Renal cortex interstitium (tissue), 11 donors: ENCODE data around the gene APOD. TPM values are rescaled to one million over a fixed set of nuclear protein-coding genes. Genes with fewer than 3 reads are reported as not detected.
"Not testable (repeated sequence)": the region's sequence is repeated elsewhere in the genome, so short reads cannot be mapped to it uniquely, and the experiment has no call there.

ENCODE experiments used
- DNase-seq, 11 donors: peaks; one replicate each; pipeline ENCODE4 v3.0.0-alpha.2; 2013; ENCODE audit warnings: low read depth in 9 of 11, low spot score in 4 of 11; ENCODE audit errors: extremely low read depth in 1 of 11
- polyA plus RNA-seq, 3 donors: library from polyadenylated mRNA; unstranded; fragments of 120-200 nt; gene quantifications; one replicate each; pipeline ENCODE4 v1.2.1, GENCODE V29; 2013; ENCODE audit not compliant: insufficient read length in 3 of 3

APOD gene
- polyA plus RNA-seq, 3 donors, result 8.2 to 9.6 (median 9.5) TPM

- peak in 2 of 11 donors; percentile 37 to 42 for DNase-seq
These were observed 13.0 kb upstream of the APOD start for GRCh38 chr3:195596765-195597171.

- no peak for DNase-seq
These were observed 12.2 kb upstream of the APOD start for GRCh38 chr3:195595785-195596531.

GRCh38 chr3:195591852-195592251, 8.1 kb upstream of the APOD start:
- no peak for DNase-seq

- DNase-seq, result no peak
These were observed 7.5 kb upstream of the APOD start for GRCh38 chr3:195591220-195591619.

GRCh38 chr3:195590381-195590780, 6.6 kb upstream of the APOD start:
- DNase-seq, result not testable (repeated sequence)

- DNase-seq, result not testable (repeated sequence)
These were observed 6.1 kb upstream of the APOD start for GRCh38 chr3:195589796-195590195.

GRCh38 chr3:195587824-195588223, 4.1 kb upstream of the APOD start:
- no peak for DNase-seq

GRCh38 chr3:195587406-195587805, 3.7 kb upstream of the APOD start:
- DNase-seq, result no peak

GRCh38 chr3:195584543-195584870, 767 bp upstream of the APOD start:
- no peak for DNase-seq

GRCh38 chr3:195582947-195583346, 793 bp downstream of the APOD start:
- DNase-seq, result no peak

GRCh38 chr3:195580744-195581443, 2.8 kb downstream of the APOD start:
- DNase-seq, result no peak

- DNase-seq, result no peak
These were observed 4.5 kb downstream of the APOD start for GRCh38 chr3:195579281-195579680.

GRCh38 chr3:195578565-195578964, 5.2 kb downstream of the APOD start:
- no peak for DNase-seq

GRCh38 chr3:195577645-195578177, 6.0 kb downstream of the APOD start:
- DNase-seq, result no peak

- DNase-seq, result no peak
These were observed 9.0 kb downstream of the APOD start for GRCh38 chr3:195574497-195575304.

GRCh38 chr3:195573611-195574496, 9.9 kb downstream of the APOD start:
- DNase-seq, result no peak

GRCh38 chr3:195571361-195571760, 12.4 kb downstream of the APOD start:
- no peak for DNase-seq

GRCh38 chr3:195570912-195571311, 12.8 kb downstream of the APOD start:
- DNase-seq, result no peak

- DNase-seq, result no peak
These were observed 13.4 kb downstream of the APOD start for GRCh38 chr3:195570344-195570743.
